Right lobe of liver (tissue), 6 donors: Measurements from ENCODE around the gene SRF. TPM values are rescaled to one million over a fixed set of nuclear protein-coding genes. Genes with fewer than 3 reads are reported as not detected.

Source experiments
- ATAC-seq, 4 donors: fragments of 200-7000 bp; cut with Tn5 transposase; one replicate each; pipeline ENCODE4 v1.9.1; 2020; ENCODE audit warnings: mild to moderate bottlenecking in 4 of 4, moderate library complexity in 4 of 4
- DNase-seq, 3 donors: peaks; one replicate each; pipeline ENCODE4 v3.0.0-alpha.2; 2020
- H3K27ac ChIP-seq, 3 donors: fragments of 200-600 bp; one replicate each; pipeline ENCODE4 v1.8.0; 2022
- H3K27me3 ChIP-seq, 2 donors: fragments of 200-600 bp; one replicate each; pipeline ENCODE4 v1.8.0; 2022
- H3K36me3 ChIP-seq, 4 donors: fragments of 200-600 bp; sonication (generic) in 1 of 4; one replicate each; pipeline versions ENCODE4 v1.5.1 to v1.8.0; 2017 to 2022; ENCODE audit warnings: control low read depth in 1 of 4
- H3K4me1 ChIP-seq, 4 donors: fragments of 200-600 bp; sonication (generic) in 1 of 4; one replicate each; pipeline versions ENCODE4 v1.5.1 to v1.8.0; 2017 to 2022; ENCODE audit warnings: control low read depth in 1 of 4
- H3K4me3 ChIP-seq, 3 donors: fragments of 200-600 bp; one replicate each; pipeline ENCODE4 v1.8.0; 2022
- H3K9me3 ChIP-seq, 4 donors: fragments of 200-600 bp; sonication (generic) in 1 of 4; one replicate each; pipeline versions ENCODE4 v1.5.1 to v1.8.0; 2017 to 2022; ENCODE audit warnings: control low read depth in 1 of 4
- CTCF ChIP-seq, 4 donors: fragments of 200-600 bp in 3 of 4; fragments of 450-650 bp in 1 of 4; IDR thresholded peaks; one replicate each; pipeline versions ENCODE4 v1.5.1 to v1.8.0; 2016 to 2022; ENCODE audit warnings: antibody characterized with exemption in 4 of 4, mild to moderate bottlenecking in 2 of 4
- POLR2A ChIP-seq: fragments of 450-650 bp; IDR thresholded peaks from one replicate; pipeline ENCODE4 v1.6.1; 2017; ENCODE audit warnings: antibody characterized with exemption, mild to moderate bottlenecking
- WGBS: methylation state at CpG from one replicate; pipeline ENCODE4 v1.1.6; 2018; ENCODE audit warnings: low coverage, low lambda C conversion rate; ENCODE audit not compliant: insufficient coverage; ENCODE audit errors: missing lambda C conversion rate; 5-methylcytosine and 5-hydroxymethylcytosine counted together
- intact Hi-C, 2 donors: fragments of 100-400 bp; cut with DNase I; formaldehyde crosslinking; loops; one replicate each; pipeline versions ENCODE4 v1.11.2 to v1.14.1; 2022
- total RNA-seq, 6 experiments: library from RNA; depleted of rRNA in 2 of 6; stranded (reverse); fragments of >200 nt in 2 of 6; fragmentation: NEBNext Ultra II Directional in 3 of 6; extraction: Animal tissue kit (Norgen Biotek cat#: 25700) in 3 of 6; gene quantifications; one replicate each; pipeline versions ENCODE4 v1.1.0 to v1.2.4, GENCODE V29; 2016 to 2023
- donor health status: DM: no; HTN: yes; CAD: no.
- donor health status: DM: no; HTN: no; CAD: no.
- donor health status: DM: no; HTN: no; CAD: no.
- donor health status: DM: no; HTN: yes; CAD: no.
- donor health status: DM: no; HTN: yes; CAD: no.

SRF gene
- total RNA-seq, 6 experiments from 2014 or later = 4.9 to 17.0 (median 11.3) TPM

- 79% methylated on average over 2 of the region's 17 CpGs for WGBS
- Histone ChIP-seq H3K27ac (no peak overlapping the region), H3K9me3 (no peaks in the 10 kb centered on the region), H3K4me3 (no peak overlapping the region), H3K27me3 (no peaks in the 10 kb centered on the region), H3K36me3 (peaks cover 0 to 15% (median 1%) of the 10 kb centered on the region in 4 donors), H3K4me1 (no peaks in the 10 kb centered on the region)
- no peak for DNase-seq
- no peak for ATAC-seq
- intact Hi-C loops = no loop called here
- TF ChIP-seq POLR2A = no peak
- TF ChIP-seq CTCF (IDR thresholded peaks at IDR 0.05) = no peak
Measured at GRCh38 chr6:43203029-43203717, 32.1 kb downstream of the SRF start.

- DNase-seq = no peak
- TF ChIP-seq POLR2A (no peak), CTCF (IDR thresholded peaks at IDR 0.05) (no peak)
- H3K4me3 ChIP-seq = no peak overlapping the region
- no peak overlapping the region for H3K27ac ChIP-seq
- no peak for ATAC-seq
- 100% methylated on average over 4 of the region's 8 CpGs for WGBS
- no peaks in the 10 kb centered on the region for H3K27me3 ChIP-seq
- H3K36me3 ChIP-seq = peaks cover 0 to 15% (median 1%) of the 10 kb centered on the region in 4 donors
- intact Hi-C loops = no loop called here
- H3K9me3 ChIP-seq = no peaks in the 10 kb centered on the region
- no peaks in the 10 kb centered on the region for H3K4me1 ChIP-seq
Measured at GRCh38 chr6:43203718-43204095, 32.6 kb downstream of the SRF start.

- intact Hi-C loops = no loop called here
- no peak for DNase-seq
- TF ChIP-seq POLR2A (no peak), CTCF (IDR thresholded peaks at IDR 0.05) (no peak)
- Histone ChIP-seq H3K4me1 (no peaks in the 10 kb centered on the region), H3K4me3 (no peak overlapping the region), H3K27me3 (no peaks in the 10 kb centered on the region), H3K9me3 (no peaks in the 10 kb centered on the region), H3K36me3 (peaks cover 0 to 11% (median 1%) of the 10 kb centered on the region in 4 donors), H3K27ac (no peak overlapping the region)
- ATAC-seq = no peak
- 89% methylated on average over 5 of the region's 23 CpGs for WGBS
Measured at GRCh38 chr6:43204271-43205105, 33.4 kb downstream of the SRF start.

- intact Hi-C loops = no loop called here
Measured at GRCh38 chr6:43205849-43206248, 34.8 kb downstream of the SRF start.

More at GRCh38 chr6:43205849-43206248, 34.8 kb downstream of the SRF start:
- TF ChIP-seq CTCF (IDR thresholded peaks at IDR 0.05) (no peak), POLR2A (no peak)
- Histone ChIP-seq H3K27me3 (no peaks in the 10 kb centered on the region), H3K4me3 (no peak overlapping the region), H3K27ac (no peak overlapping the region), H3K4me1 (no peaks in the 10 kb centered on the region), H3K36me3 (peaks cover 0 to 7% (median 0%) of the 10 kb centered on the region in 4 donors), H3K9me3 (no peaks in the 10 kb centered on the region)
- DNase-seq = no peak
- 100% methylated on average over 3 of the region's 10 CpGs for WGBS
- ATAC-seq = no peak
